ENCODE measurements around the gene CELSR2.

Gene CELSR2

GRCh38 chr1:109246141-109246551 lies 3.2 kb upstream of the CELSR2 start:
- DNase-seq (ENCODE audit: insufficient read length) (no peak), FAIRE-seq (no peak)
- no peak for TF ChIP-seq POLR2AphosphoS5 (IDR thresholded peaks at IDR 0.05; ENCODE audit: low read depth, low read length)

GRCh38 chr1:109247401-109248365 lies 1.7 kb upstream of the CELSR2 start:
- DNase-seq (ENCODE audit: insufficient read length) (no peak), FAIRE-seq (no peak)
- TF ChIP-seq TAF1 (IDR thresholded peaks at IDR 0.05; ENCODE audit: borderline replicate concordance, low read depth, low read length), result no peak
- no peak for TF ChIP-seq POLR2AphosphoS5 (IDR thresholded peaks at IDR 0.05; ENCODE audit: low read depth, low read length)
- TF ChIP-seq POLR2A (IDR thresholded peaks at IDR 0.05; ENCODE audit: low read depth, low read length), result no peak

GRCh38 chr1:109248444-109248796 lies 919 bp upstream of the CELSR2 start:
- DNase-seq (ENCODE audit: insufficient read length) (peak; percentile 16), FAIRE-seq (no peak)
- TF ChIP-seq TAF1 (IDR thresholded peaks at IDR 0.05; ENCODE audit: borderline replicate concordance, low read depth, low read length), result no peak
- no peak for TF ChIP-seq POLR2A (IDR thresholded peaks at IDR 0.05; ENCODE audit: low read depth, low read length)
- TF ChIP-seq POLR2AphosphoS5 (IDR thresholded peaks at IDR 0.05; ENCODE audit: low read depth, low read length), result no peak

- FAIRE-seq, result no peak
- DNase-seq (ENCODE audit: insufficient read length), result peak; percentile 59
- TF ChIP-seq POLR2A (IDR thresholded peaks at IDR 0.05; ENCODE audit: low read depth, low read length), result no peak
- TF ChIP-seq TAF1 (IDR thresholded peaks at IDR 0.05; ENCODE audit: borderline replicate concordance, low read depth, low read length), result no peak
- TF ChIP-seq POLR2AphosphoS5 (IDR thresholded peaks at IDR 0.05; ENCODE audit: low read depth, low read length), result no peak
These were observed 489 bp downstream of the CELSR2 start for GRCh38 chr1:109249654-109250401.

GRCh38 chr1:109250454-109251276 lies 1.3 kb downstream of the CELSR2 start:
- TF ChIP-seq TAF1 (IDR thresholded peaks at IDR 0.05; ENCODE audit: borderline replicate concordance, low read depth, low read length) (no peak), POLR2AphosphoS5 (IDR thresholded peaks at IDR 0.05; ENCODE audit: low read depth, low read length) (no peak), POLR2A (IDR thresholded peaks at IDR 0.05; ENCODE audit: low read depth, low read length) (no peak)
- FAIRE-seq, result no peak
- DNase-seq (ENCODE audit: insufficient read length), result peak; percentile 14

GRCh38 chr1:109251277-109252166 lies 2.2 kb downstream of the CELSR2 start:
- DNase-seq (ENCODE audit: insufficient read length) (peak; percentile 6), FAIRE-seq (no peak)
- TF ChIP-seq POLR2AphosphoS5 (IDR thresholded peaks at IDR 0.05; ENCODE audit: low read depth, low read length) (no peak), POLR2A (IDR thresholded peaks at IDR 0.05; ENCODE audit: low read depth, low read length) (no peak), TAF1 (IDR thresholded peaks at IDR 0.05; ENCODE audit: borderline replicate concordance, low read depth, low read length) (no peak)

GRCh38 chr1:109252167-109252892 lies 3.0 kb downstream of the CELSR2 start:
- no peak for DNase-seq (ENCODE audit: insufficient read length)
- no peak for FAIRE-seq
- no peak for TF ChIP-seq POLR2A (IDR thresholded peaks at IDR 0.05; ENCODE audit: low read depth, low read length)
- TF ChIP-seq TAF1 (IDR thresholded peaks at IDR 0.05; ENCODE audit: borderline replicate concordance, low read depth, low read length), result no peak
- no peak for TF ChIP-seq POLR2AphosphoS5 (IDR thresholded peaks at IDR 0.05; ENCODE audit: low read depth, low read length)

- peak; percentile 33 for DNase-seq (ENCODE audit: insufficient read length)
- TF ChIP-seq TAF1 (IDR thresholded peaks at IDR 0.05; ENCODE audit: borderline replicate concordance, low read depth, low read length) (no peak), POLR2A (IDR thresholded peaks at IDR 0.05; ENCODE audit: low read depth, low read length) (no peak), POLR2AphosphoS5 (IDR thresholded peaks at IDR 0.05; ENCODE audit: low read depth, low read length) (no peak)
- FAIRE-seq, result no peak
These were observed 3.8 kb downstream of the CELSR2 start for GRCh38 chr1:109252893-109253802.
